PC-9 (cell line): ENCODE measurements around the gene IL1RAP. TPM values are rescaled to one million over a fixed set of nuclear protein-coding genes. Genes with fewer than 3 reads are reported as not detected.

Experiments
- BruUV-seq: library from RNA; stranded (reverse); fragments of 400-500 nt; replicated peaks from 2 replicates; lab custom pipeline; 2021; lab: Mats Ljungman, UMichigan
- CTCF ChIA-PET: fragments of 300-600 bp; sonication (Branson Sonifier 250); formaldehyde crosslinking; loops from one replicate; lab custom pipeline; 2022; ENCODE audit warnings: antibody characterized with exemption; lab: Charles Lee
- POLR2A ChIA-PET: fragments of 300-600 bp; sonication (Branson Sonifier 250); formaldehyde crosslinking; loops from one replicate; lab custom pipeline; 2022; ENCODE audit warnings: antibody characterized with exemption; ENCODE audit not compliant: unreplicated experiment; lab: Charles Lee
- DNase-seq, 2 experiments: peaks; one replicate each; pipeline versions ENCODE4 v3.0.0 to v3.0.0-alpha.2; 2015 to 2022; ENCODE audit warnings: mixed read lengths in 1 of 2
- H2AFZ ChIP-seq: fragments of 200-600 bp; sonication (generic); 2 replicates; pipeline ENCODE4 v1.8.1; 2017; ENCODE audit warnings: antibody characterized with exemption
- H3F3A ChIP-seq: fragments of 200-600 bp; sonication (generic); 2 replicates; pipeline ENCODE4 v1.8.1; 2017; ENCODE audit warnings: antibody characterized with exemption, mild to moderate bottlenecking, low read depth; ENCODE audit not compliant: insufficient read depth
- H3K27ac ChIP-seq: fragments of 200-600 bp; sonication (generic); 2 replicates; pipeline ENCODE4 v1.6.1; 2016; ENCODE audit warnings: mixed run types
- H3K27me3 ChIP-seq: fragments of 200-600 bp; sonication (generic); 2 replicates; pipeline ENCODE4 v1.6.1; 2016; ENCODE audit warnings: low read depth, mixed run types; ENCODE audit not compliant: insufficient read depth
- H3K36me3 ChIP-seq: fragments of 200-600 bp; sonication (generic); 2 replicates; pipeline ENCODE4 v1.6.1; 2016; ENCODE audit warnings: low read depth, mixed run types
- H3K4me1 ChIP-seq: fragments of 200-600 bp; sonication (generic); replicated peaks from 2 replicates; pipeline ENCODE4 v1.6.1; 2016; ENCODE audit warnings: mixed run types; ENCODE audit not compliant: insufficient read depth
- H3K4me2 ChIP-seq: fragments of 200-600 bp; sonication (generic); 2 replicates; pipeline ENCODE4 v1.6.1; 2017; ENCODE audit warnings: mixed run types
- H3K4me3 ChIP-seq: fragments of 200-600 bp; sonication (generic); 2 replicates; pipeline ENCODE4 v1.6.1; 2016; ENCODE audit warnings: mixed run types
- H3K79me2 ChIP-seq: fragments of 200-600 bp; sonication (generic); 2 replicates; pipeline ENCODE4 v1.6.1; 2017; ENCODE audit warnings: low read depth, mixed run types
- H3K9me2 ChIP-seq: fragments of 200-600 bp; sonication (generic); 2 replicates; pipeline ENCODE4 v1.8.1; 2017; ENCODE audit warnings: mild to moderate bottlenecking; ENCODE audit not compliant: insufficient read depth
- H3K9me3 ChIP-seq: fragments of 200-600 bp; sonication (generic); 2 replicates; pipeline ENCODE4 v1.8.1; 2016; ENCODE audit warnings: low read depth; ENCODE audit not compliant: insufficient read depth
- H4K20me1 ChIP-seq: fragments of 200-600 bp; sonication (generic); 2 replicates; pipeline ENCODE4 v1.8.1; 2017; ENCODE audit not compliant: insufficient read depth
- EZH2 ChIP-seq: fragments of 200-600 bp; sonication (generic); IDR thresholded peaks from 2 replicates; pipeline ENCODE4 v1.8.0; 2017; ENCODE audit warnings: antibody characterized with exemption, low read depth
- intact Hi-C: fragments of 100-400 bp; cut with micrococcal nuclease; formaldehyde crosslinking; loops from one replicate; pipeline ENCODE4 v1.10.0; 2022; ENCODE audit not compliant: unreplicated experiment
- total RNA-seq: library from RNA; stranded (reverse); gene quantifications from 2 replicates; pipeline ENCODE4 v1.2.3, GENCODE V29; 2021
- TF ChIP-seq, protein P1 (sequence below): fragments of 200-600 bp; sonication (generic); conservative IDR thresholded peaks from 2 replicates; pipeline ENCODE4 v1.6.1; 2017; ENCODE audit warnings: mixed run types, antibody characterized with exemption, mild to moderate bottlenecking, moderate library complexity

The IL1RAP gene
- total RNA-seq, 1 experiment from 2014 or later: 13.3 TPM

- H3K4me3 ChIP-seq: no peak overlapping the region
- no peaks in the 10 kb centered on the region for H4K20me1 ChIP-seq
- CTCF ChIA-PET: interaction anchor here (0.6 to 1.7 kb wide), 11 partner anchors 9 to 1698 kb away, joined by 3 to 18 read pairs (median 5); no protein-coding TSS in a partner anchor
- H3K4me1 ChIP-seq: peaks cover 21% of the 10 kb centered on the region; the same call in 1 of the 2 replicates
- no TSS peak for BruUV-seq
- no peak overlapping the region for H3K4me2 ChIP-seq
- H2AFZ ChIP-seq: peak overlapping the region; percentile 18; the same call in 1 of the 2 replicates
- H3K79me2 ChIP-seq: no peaks in the 10 kb centered on the region
- POLR2A ChIA-PET: no interaction called here
- no peaks in the 10 kb centered on the region for H3K27me3 ChIP-seq
- TF ChIP-seq, protein P1, sequence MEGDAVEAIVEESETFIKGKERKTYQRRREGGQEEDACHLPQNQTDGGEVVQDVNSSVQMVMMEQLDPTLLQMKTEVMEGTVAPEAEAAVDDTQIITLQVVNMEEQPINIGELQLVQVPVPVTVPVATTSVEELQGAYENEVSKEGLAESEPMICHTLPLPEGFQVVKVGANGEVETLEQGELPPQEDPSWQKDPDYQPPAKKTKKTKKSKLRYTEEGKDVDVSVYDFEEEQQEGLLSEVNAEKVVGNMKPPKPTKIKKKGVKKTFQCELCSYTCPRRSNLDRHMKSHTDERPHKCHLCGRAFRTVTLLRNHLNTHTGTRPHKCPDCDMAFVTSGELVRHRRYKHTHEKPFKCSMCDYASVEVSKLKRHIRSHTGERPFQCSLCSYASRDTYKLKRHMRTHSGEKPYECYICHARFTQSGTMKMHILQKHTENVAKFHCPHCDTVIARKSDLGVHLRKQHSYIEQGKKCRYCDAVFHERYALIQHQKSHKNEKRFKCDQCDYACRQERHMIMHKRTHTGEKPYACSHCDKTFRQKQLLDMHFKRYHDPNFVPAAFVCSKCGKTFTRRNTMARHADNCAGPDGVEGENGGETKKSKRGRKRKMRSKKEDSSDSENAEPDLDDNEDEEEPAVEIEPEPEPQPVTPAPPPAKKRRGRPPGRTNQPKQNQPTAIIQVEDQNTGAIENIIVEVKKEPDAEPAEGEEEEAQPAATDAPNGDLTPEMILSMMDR: peak; percentile 85
- no peak for TF ChIP-seq EZH2
- no peak overlapping the region for H3K27ac ChIP-seq
- no peaks in the 10 kb centered on the region for H3F3A ChIP-seq
- intact Hi-C loops: loop anchor here (1.0 to 5.0 kb wide), 4 partner anchors 110 to 736 kb away; partner anchors contain the start of gene IL1RAP
- peak in 1 of 2 experiments; percentile 15 for DNase-seq
- no peaks in the 10 kb centered on the region for H3K9me2 ChIP-seq
- H3K36me3 ChIP-seq: no peaks in the 10 kb centered on the region
- no peaks in the 10 kb centered on the region for H3K9me3 ChIP-seq
Measured at GRCh38 chr3:190696777-190697501, 183.1 kb downstream of the IL1RAP start.

GRCh38 chr3:190697502-190697830 lies 183.6 kb downstream of the IL1RAP start:
- no peaks in the 10 kb centered on the region for H3K36me3 ChIP-seq
- POLR2A ChIA-PET: interaction anchor here (0.6 kb wide), 1 partner anchor 80 kb away, joined by 4 read pairs; no protein-coding TSS in a partner anchor
- H3K4me1 ChIP-seq: peaks cover 21% of the 10 kb centered on the region; the same call in 1 of the 2 replicates
- no peaks in the 10 kb centered on the region for H3K79me2 ChIP-seq
- BruUV-seq: no TSS peak
- peak overlapping the region; percentile 39; the same call in 1 of the 2 replicates for H3K4me2 ChIP-seq
- no peaks in the 10 kb centered on the region for H3F3A ChIP-seq
- H3K9me3 ChIP-seq: no peaks in the 10 kb centered on the region
- H2AFZ ChIP-seq: no peak overlapping the region
- TF ChIP-seq, protein P1: peak; percentile 49; the same call in 1 of the 2 replicates
- TF ChIP-seq EZH2: no peak
- no peaks in the 10 kb centered on the region for H3K9me2 ChIP-seq
- no peaks in the 10 kb centered on the region for H4K20me1 ChIP-seq
- CTCF ChIA-PET: interaction anchor here (0.6 to 1.7 kb wide), 8 partner anchors 10 to 1698 kb away, joined by 3 to 18 read pairs (median 4); no protein-coding TSS in a partner anchor
- no peak overlapping the region for H3K4me3 ChIP-seq
- H3K27me3 ChIP-seq: no peaks in the 10 kb centered on the region
- H3K27ac ChIP-seq: no peak overlapping the region
- DNase-seq: no peak
- intact Hi-C loops: loop anchor here (1.0 to 5.0 kb wide), 4 partner anchors 110 to 736 kb away; partner anchors contain the start of gene IL1RAP

GRCh38 chr3:190697901-190698300 lies 184.0 kb downstream of the IL1RAP start:
- no TSS peak for BruUV-seq
- no peak overlapping the region for H3K4me3 ChIP-seq
- H3K36me3 ChIP-seq: no peaks in the 10 kb centered on the region
- no peaks in the 10 kb centered on the region for H4K20me1 ChIP-seq
- ChIA-PET CTCF (interaction anchor here (0.6 to 0.7 kb wide), 3 partner anchors 377 to 1746 kb away, joined by 3 to 4 read pairs (median 3); no protein-coding TSS in a partner anchor), POLR2A (interaction anchor here (0.5 to 0.6 kb wide), 2 partner anchors 80 to 1207 kb away, joined by 3 to 4 read pairs; no protein-coding TSS in a partner anchor)
- H3K9me2 ChIP-seq: no peaks in the 10 kb centered on the region
- no peaks in the 10 kb centered on the region for H3K27me3 ChIP-seq
- no peaks in the 10 kb centered on the region for H3F3A ChIP-seq
- H3K4me1 ChIP-seq: peaks cover 21% of the 10 kb centered on the region; the same call in 1 of the 2 replicates
- H3K79me2 ChIP-seq: no peaks in the 10 kb centered on the region
- TF ChIP-seq EZH2: no peak
- TF ChIP-seq, protein P1: no peak
- DNase-seq: peak; percentile 24 to 67
- no peak overlapping the region for H2AFZ ChIP-seq
- H3K9me3 ChIP-seq: no peaks in the 10 kb centered on the region
- intact Hi-C loops: loop anchor here (1.0 to 5.0 kb wide), 6 partner anchors 111 to 737 kb away; partner anchors contain the start of gene IL1RAP
- H3K27ac ChIP-seq: no peak overlapping the region
- H3K4me2 ChIP-seq: peak overlapping the region; percentile 39; the same call in 1 of the 2 replicates
